GM23338 (cell line): ENCODE measurements around the gene GCG. TPM values are rescaled to one million over a fixed set of nuclear protein-coding genes. Genes with fewer than 3 reads are reported as not detected.

ENCODE experiments used
- CREB1 ChIP-seq: fragments of 250-450 bp; sonication (Bioruptor Pico); IDR thresholded peaks from 2 replicates; pipeline ENCODE4 v1.5.0; 2020; ENCODE audit warnings: low read depth, mild to moderate bottlenecking, moderate library complexity
- CTCF ChIP-seq, 2 experiments: fragments of 200-600 bp in 1 of 2; sonication (generic) in 1 of 2; conservative IDR thresholded peaks; 2 replicates each; pipeline versions ENCODE4 v1.5.1 to v1.6.1; 2016 to 2017; ENCODE audit warnings: antibody characterized with exemption in 2 of 2, low read depth in 2 of 2, mild to moderate bottlenecking in 2 of 2, moderate library complexity in 1 of 2
- EZH2 ChIP-seq: fragments of 200-600 bp; sonication (generic); IDR thresholded peaks from one replicate; pipeline ENCODE4 v1.8.0; 2017; ENCODE audit warnings: antibody characterized with exemption, mild to moderate bottlenecking, low read depth; ENCODE audit not compliant: unreplicated experiment
- ZNF331 ChIP-seq: fragments of 250-450 bp; sonication (Bioruptor Pico); IDR thresholded peaks from 2 replicates; pipeline ENCODE4 v1.5.0; 2020; ENCODE audit warnings: low read depth, mild to moderate bottlenecking, moderate library complexity
- ZNF462 ChIP-seq: fragments of 250-450 bp; sonication (Bioruptor Pico); IDR thresholded peaks from 2 replicates; pipeline ENCODE4 v1.5.0; 2020; ENCODE audit warnings: mild to moderate bottlenecking, moderate library complexity
- polyA plus RNA-seq: library from polyadenylated mRNA; unstranded; fragments of >200 nt; fragmentation: Nextera tagmentation; extraction: Ambion mirVana; gene quantifications from 2 replicates; pipeline ENCODE4 v1.2.1, GENCODE V29; 2016
- total RNA-seq: library from RNA; depleted of rRNA; stranded (reverse); fragments of >200 nt; shearing (Covaris generic); gene quantifications from 2 replicates; pipeline ENCODE4 v1.2.3, GENCODE V29; 2014
- TF ChIP-seq, protein P1 (sequence below): IDR thresholded peaks from 2 replicates; pipeline ENCODE4 v1.6.1; 2016; ENCODE audit warnings: antibody characterized with exemption

The GCG gene
- total and polyA plus RNA-seq, 2 experiments from 2014 or later: not detected

- TF ChIP-seq ZNF462 (no peak), CREB1 (CRISPR knock-in tag) (no peak), EZH2 (no peak), CTCF (conservative IDR thresholded peaks at IDR 0.05; ENCODE audit: low read depth in 2 of 2) (no peak), ZNF331 (CRISPR knock-in tag) (no peak)
- TF ChIP-seq, protein P1, sequence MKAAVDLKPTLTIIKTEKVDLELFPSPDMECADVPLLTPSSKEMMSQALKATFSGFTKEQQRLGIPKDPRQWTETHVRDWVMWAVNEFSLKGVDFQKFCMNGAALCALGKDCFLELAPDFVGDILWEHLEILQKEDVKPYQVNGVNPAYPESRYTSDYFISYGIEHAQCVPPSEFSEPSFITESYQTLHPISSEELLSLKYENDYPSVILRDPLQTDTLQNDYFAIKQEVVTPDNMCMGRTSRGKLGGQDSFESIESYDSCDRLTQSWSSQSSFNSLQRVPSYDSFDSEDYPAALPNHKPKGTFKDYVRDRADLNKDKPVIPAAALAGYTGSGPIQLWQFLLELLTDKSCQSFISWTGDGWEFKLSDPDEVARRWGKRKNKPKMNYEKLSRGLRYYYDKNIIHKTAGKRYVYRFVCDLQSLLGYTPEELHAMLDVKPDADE: no peak
Observed at GRCh38 chr2:162113088-162113775, 38.8 kb downstream of the GCG start (continued).
